Left lung (tissue), 10 donors: Measurements from ENCODE around the gene MRI1. TPM values are rescaled to one million over a fixed set of nuclear protein-coding genes. Genes with fewer than 3 reads are reported as not detected.

Experiments used
- ATAC-seq: fragments of 200-7000 bp; cut with Tn5 transposase; one replicate; pipeline ENCODE4 v1.9.1; 2020; ENCODE audit warnings: moderate library complexity
- DNase-seq, 4 donors: peaks; one replicate each; pipeline ENCODE4 v3.0.0-alpha.2; 2013 to 2020
- H3K27ac ChIP-seq, 2 donors: fragments of 200-600 bp; sonication (generic) in 1 of 2; one replicate each; pipeline versions ENCODE4 v1.5.0 to v1.8.0; 2020 to 2021
- H3K27me3 ChIP-seq, 2 donors: fragments of 200-600 bp; sonication (generic) in 1 of 2; one replicate each; pipeline versions ENCODE4 v1.5.0 to v1.8.0; 2020 to 2021
- H3K36me3 ChIP-seq, 2 donors: fragments of 200-600 bp; sonication (generic) in 1 of 2; one replicate each; pipeline versions ENCODE4 v1.5.0 to v1.8.0; 2020 to 2021
- H3K4me1 ChIP-seq, 2 donors: fragments of 200-600 bp; one replicate each; pipeline ENCODE4 v1.8.0; 2021
- H3K4me3 ChIP-seq, 2 donors: fragments of 200-600 bp; sonication (generic) in 1 of 2; one replicate each; pipeline versions ENCODE4 v1.5.0 to v1.8.0; 2020 to 2021; ENCODE audit warnings: mild to moderate bottlenecking in 1 of 2
- H3K9me3 ChIP-seq, 2 donors: fragments of 200-600 bp; sonication (generic) in 1 of 2; one replicate each; pipeline versions ENCODE4 v1.5.0 to v1.8.0; 2020 to 2021
- intact Hi-C, 2 donors: fragments of 100-400 bp; cut with DNase I; formaldehyde crosslinking; loops; one replicate each; pipeline versions ENCODE4 v1.11.2 to v1.14.2; 2022
- polyA plus RNA-seq, 6 donors: library from polyadenylated mRNA; unstranded; fragments of 120-200 nt; gene quantifications; one replicate each; pipeline ENCODE4 v1.2.1, GENCODE V29; 2013; ENCODE audit not compliant: insufficient read length in 6 of 6
- total RNA-seq, 2 donors: library from RNA; stranded (reverse); fragmentation: NEBNext Ultra II Directional; extraction: Animal tissue kit (Norgen Biotek cat#: 25700); gene quantifications; one replicate each; pipeline ENCODE4 v1.2.1, GENCODE V29; 2021
- TF ChIP-seq, protein P1 (sequence below), 2 donors: fragments of 200-600 bp; sonication (generic) in 1 of 2; IDR thresholded peaks; one replicate each; pipeline versions ENCODE4 v1.5.0 to v1.8.0; 2021; ENCODE audit warnings: antibody characterized with exemption in 2 of 2
- donor health status: DM: no; HTN: yes; CAD: no.
- donor health status: DM: no; HTN: no; CAD: no.

Gene MRI1
- total and polyA plus RNA-seq, 8 donors: 29.0 to 76.7 (median 47.9) TPM

GRCh38 chr19:13781547-13781946 is 17.2 kb downstream of the MRI1 start:
- Histone ChIP-seq H3K4me3 (no peak overlapping the region), H3K27ac (peak overlapping the region; percentile 65 to 78), H3K27me3 (no peaks in the 10 kb centered on the region), H3K36me3 (peaks cover 0 to 27% of the 10 kb centered on the region in 2 donors), H3K9me3 (no peaks in the 10 kb centered on the region), H3K4me1 (peaks cover 3 to 37% of the 10 kb centered on the region in 2 donors)
- intact Hi-C loops: loop anchor here in 1 of 2 donors (5.0 kb wide), 1 partner anchor 81 kb away; no protein-coding TSS in a partner anchor
- TF ChIP-seq, protein P1, sequence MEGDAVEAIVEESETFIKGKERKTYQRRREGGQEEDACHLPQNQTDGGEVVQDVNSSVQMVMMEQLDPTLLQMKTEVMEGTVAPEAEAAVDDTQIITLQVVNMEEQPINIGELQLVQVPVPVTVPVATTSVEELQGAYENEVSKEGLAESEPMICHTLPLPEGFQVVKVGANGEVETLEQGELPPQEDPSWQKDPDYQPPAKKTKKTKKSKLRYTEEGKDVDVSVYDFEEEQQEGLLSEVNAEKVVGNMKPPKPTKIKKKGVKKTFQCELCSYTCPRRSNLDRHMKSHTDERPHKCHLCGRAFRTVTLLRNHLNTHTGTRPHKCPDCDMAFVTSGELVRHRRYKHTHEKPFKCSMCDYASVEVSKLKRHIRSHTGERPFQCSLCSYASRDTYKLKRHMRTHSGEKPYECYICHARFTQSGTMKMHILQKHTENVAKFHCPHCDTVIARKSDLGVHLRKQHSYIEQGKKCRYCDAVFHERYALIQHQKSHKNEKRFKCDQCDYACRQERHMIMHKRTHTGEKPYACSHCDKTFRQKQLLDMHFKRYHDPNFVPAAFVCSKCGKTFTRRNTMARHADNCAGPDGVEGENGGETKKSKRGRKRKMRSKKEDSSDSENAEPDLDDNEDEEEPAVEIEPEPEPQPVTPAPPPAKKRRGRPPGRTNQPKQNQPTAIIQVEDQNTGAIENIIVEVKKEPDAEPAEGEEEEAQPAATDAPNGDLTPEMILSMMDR (IDR thresholded peaks at IDR 0.05): no peak
- DNase-seq (peak in 2 of 4 donors; percentile 72 to 83), ATAC-seq (peak; percentile 88)

GRCh38 chr19:13782537-13782936 is 18.2 kb downstream of the MRI1 start:
- peak overlapping the region; percentile 33 to 78 for H3K27ac ChIP-seq
- TF ChIP-seq, protein P1 (IDR thresholded peaks at IDR 0.05): no peak
- peaks cover 0 to 19% of the 10 kb centered on the region in 2 donors for H3K36me3 ChIP-seq
- H3K27me3 ChIP-seq: no peaks in the 10 kb centered on the region
- peaks cover 3 to 46% of the 10 kb centered on the region in 2 donors for H3K4me1 ChIP-seq
- ATAC-seq: peak; percentile 10
- H3K4me3 ChIP-seq: no peak overlapping the region
- no peak for DNase-seq
- H3K9me3 ChIP-seq: no peaks in the 10 kb centered on the region
- intact Hi-C loops: loop anchor here in 1 of 2 donors (5.0 kb wide), 1 partner anchor 80 kb away; no protein-coding TSS in a partner anchor

DNA sequence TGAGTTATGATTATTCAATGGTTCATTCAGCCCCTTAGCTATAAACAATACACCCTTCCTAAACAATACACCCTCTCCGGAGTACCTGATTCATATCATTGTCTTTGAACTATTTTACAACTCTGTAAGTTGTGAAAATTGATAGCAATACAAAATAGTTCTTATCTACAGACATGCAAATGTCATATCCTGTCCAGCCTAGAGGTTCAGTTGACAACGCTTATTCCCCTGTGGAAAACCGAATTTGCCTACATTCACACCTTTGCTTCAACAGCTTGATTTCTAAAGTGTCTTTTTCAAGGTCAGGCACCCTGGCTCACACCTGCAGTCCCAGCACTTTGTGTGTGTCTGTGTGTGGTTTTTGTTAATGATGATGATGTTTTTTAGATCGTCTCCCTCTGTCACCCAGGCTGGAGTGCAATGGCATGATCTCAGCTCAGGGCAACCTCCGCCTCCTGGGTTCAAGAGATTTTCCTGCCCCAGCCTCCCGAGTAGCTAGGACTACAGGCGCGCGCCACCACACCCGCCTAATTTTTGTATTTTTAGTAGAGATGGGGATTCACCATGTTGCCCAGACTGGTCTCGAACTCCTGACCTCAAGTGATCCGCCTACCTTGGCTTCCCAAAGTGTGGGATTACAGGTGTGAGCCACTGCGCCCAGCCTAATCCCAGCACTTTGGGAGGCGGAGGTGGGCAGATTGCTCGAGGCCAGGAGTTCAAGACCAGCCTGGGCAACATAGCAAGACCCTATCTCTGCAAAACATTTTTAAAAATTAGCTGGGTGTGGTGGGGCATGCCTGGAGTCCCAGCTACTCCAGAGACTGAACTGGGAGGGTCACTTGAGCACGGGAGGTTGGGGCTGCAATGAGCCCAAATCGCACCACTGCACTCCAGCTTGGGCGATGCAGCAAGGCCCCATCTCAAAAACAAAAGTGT is 19.5 kb downstream of the MRI1 start:
- no peak for ATAC-seq
- intact Hi-C loops: loop anchor here in 1 of 2 donors (5.0 kb wide), 1 partner anchor 78 kb away; no protein-coding TSS in a partner anchor
- TF ChIP-seq, protein P1 (IDR thresholded peaks at IDR 0.05): no peak
- DNase-seq: no peak
- peaks cover 0 to 6% of the 10 kb centered on the region in 2 donors for H3K36me3 ChIP-seq
- H3K9me3 ChIP-seq: no peaks in the 10 kb centered on the region
- no peak overlapping the region for H3K4me3 ChIP-seq
- H3K27me3 ChIP-seq: no peaks in the 10 kb centered on the region
- peaks cover 9 to 59% of the 10 kb centered on the region in 2 donors for H3K4me1 ChIP-seq
- H3K27ac ChIP-seq: no peak overlapping the region

DNA sequence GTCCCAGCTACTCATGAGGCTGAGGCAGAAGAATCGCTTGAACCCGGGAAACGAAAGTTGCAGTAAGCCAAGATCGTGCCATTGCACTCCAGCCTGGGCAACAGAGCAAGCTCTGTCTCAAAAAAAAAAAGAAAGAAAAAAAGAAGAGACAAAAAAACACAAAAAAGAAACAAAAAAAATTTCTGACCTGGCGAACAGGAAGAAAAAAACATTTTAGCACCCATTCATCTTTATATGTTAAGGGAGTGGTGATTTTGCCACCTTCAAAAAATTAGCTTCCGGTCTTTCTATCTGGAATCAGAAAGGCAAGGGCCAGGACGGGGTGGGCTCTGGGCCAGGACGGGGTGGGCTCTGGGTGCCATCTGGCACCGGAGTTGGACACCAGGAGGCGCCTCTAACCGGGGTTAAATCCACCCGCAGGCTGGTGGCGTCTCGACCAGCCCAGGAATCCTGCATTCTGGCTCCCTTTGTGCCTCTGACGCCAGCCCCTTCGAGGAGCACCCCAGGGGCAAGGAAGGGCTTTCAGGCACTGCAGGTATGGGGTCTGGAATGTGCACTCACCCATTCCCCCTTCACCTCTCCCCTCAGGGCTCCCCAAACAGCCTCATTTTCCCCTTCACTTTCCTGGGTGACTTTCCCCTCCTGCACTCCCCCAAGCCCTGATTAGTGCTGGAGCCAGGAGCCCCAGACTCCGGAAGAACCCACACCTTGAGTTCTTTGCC is 20.6 kb downstream of the MRI1 start:
- DNase-seq (peak in 3 of 4 donors; percentile 74 to 92 (median 79)), ATAC-seq (peak; percentile 73)
- Histone ChIP-seq H3K9me3 (no peaks in the 10 kb centered on the region), H3K4me3 (no peak overlapping the region), H3K27me3 (no peaks in the 10 kb centered on the region), H3K4me1 (peaks cover 13 to 69% of the 10 kb centered on the region in 2 donors), H3K36me3 (no peaks in the 10 kb centered on the region), H3K27ac (peak overlapping the region in 1 of 2 donors; percentile 11)
- intact Hi-C loops: loop anchor here in 1 of 2 donors (5.0 kb wide), 1 partner anchor 77 kb away; no protein-coding TSS in a partner anchor
- TF ChIP-seq, protein P1 (IDR thresholded peaks at IDR 0.05): peak; percentile 61 to 76
